ENCODE data around the gene SRRM1. TPM values are rescaled to one million over a fixed set of nuclear protein-coding genes. Genes with fewer than 3 reads are reported as not detected.
A peak's percentile ranks its signal among the peaks of the same experiment; 100 is the strongest.

Gene SRRM1
- total RNA-seq, 1 experiment from 2014 or later: 128 TPM

- no peak overlapping the region for H3K4me3 Mint-ChIP-seq (ENCODE audit: unreplicated experiment)
- no TSS peak for BruUV-seq (replicated peaks)
- no peak overlapping the region for H3K4me3 ChIP-seq (ENCODE audit: low read depth, low read length)
- H3K9me3 Mint-ChIP-seq (ENCODE audit: unreplicated experiment): peaks cover 10% of the 10 kb centered on the region
- ChIA-PET POLR2A (no interaction called here), CTCF (no interaction called here)
- H3K4me1 ChIP-seq: peaks cover 8% of the 10 kb centered on the region
- H3K36me3 Mint-ChIP-seq (ENCODE audit: insufficient read depth, unreplicated experiment): peaks cover 3% of the 10 kb centered on the region
- H3K27me3 ChIP-seq (replicated peaks; ENCODE audit: control insufficient read depth, insufficient read depth, low read length): no peaks in the 10 kb centered on the region
- peaks cover 26% of the 10 kb centered on the region for H3K4me1 Mint-ChIP-seq (ENCODE audit: low read depth, unreplicated experiment)
- no peaks in the 10 kb centered on the region for H3K27me3 Mint-ChIP-seq (ENCODE audit: insufficient read depth, unreplicated experiment)
- TF ChIP-seq CTCF (IDR thresholded peaks at IDR 0.05; ENCODE audit: insufficient read depth in 1 of 2, low read depth in 1 of 2, low read length in 1 of 2, severe bottlenecking in 1 of 2, unreplicated experiment in 1 of 2): no peak
- H3K36me3 ChIP-seq (ENCODE audit: control insufficient read depth, insufficient read depth, low read length): no peaks in the 10 kb centered on the region
- no peaks in the 10 kb centered on the region for H3K9me3 ChIP-seq
- no peak overlapping the region for H3K27ac Mint-ChIP-seq (ENCODE audit: unreplicated experiment)
- no peak for DNase-seq
- intact Hi-C loops (cut with micrococcal nuclease; ENCODE audit: unreplicated experiment): no loop called here
These were observed 22.0 kb upstream of the SRRM1 start for GRCh38 chr1:24621121-24621520.

GRCh38 chr1:24622218-24622617 lies 20.9 kb upstream of the SRRM1 start:
- CTCF ChIA-PET: interaction anchor here (1.1 kb wide), 1 partner anchor 11 kb away, joined by 3 read pairs; no protein-coding TSS in a partner anchor
- peak in 1 of 2 experiments; percentile 41 for DNase-seq
- no TSS peak for BruUV-seq (replicated peaks)
- H3K4me3 ChIP-seq (ENCODE audit: low read depth, low read length): no peak overlapping the region
- TF ChIP-seq CTCF (IDR thresholded peaks at IDR 0.05; ENCODE audit: insufficient read depth in 1 of 2, low read depth in 1 of 2, low read length in 1 of 2, severe bottlenecking in 1 of 2, unreplicated experiment in 1 of 2): no peak
- peak overlapping the region; percentile 8 for H3K4me3 Mint-ChIP-seq (ENCODE audit: unreplicated experiment)
- no peaks in the 10 kb centered on the region for H3K27me3 Mint-ChIP-seq (ENCODE audit: insufficient read depth, unreplicated experiment)
- peaks cover 8% of the 10 kb centered on the region for H3K4me1 ChIP-seq
- no peaks in the 10 kb centered on the region for H3K27me3 ChIP-seq (replicated peaks; ENCODE audit: control insufficient read depth, insufficient read depth, low read length)
- H3K36me3 ChIP-seq (ENCODE audit: control insufficient read depth, insufficient read depth, low read length): no peaks in the 10 kb centered on the region
- H3K27ac Mint-ChIP-seq (ENCODE audit: unreplicated experiment): no peak overlapping the region
- POLR2A ChIA-PET: no interaction called here
- intact Hi-C loops (cut with micrococcal nuclease; ENCODE audit: unreplicated experiment): no loop called here
- peaks cover 6% of the 10 kb centered on the region for H3K36me3 Mint-ChIP-seq (ENCODE audit: insufficient read depth, unreplicated experiment)
- H3K4me1 Mint-ChIP-seq (ENCODE audit: low read depth, unreplicated experiment): peaks cover 26% of the 10 kb centered on the region
- H3K9me3 Mint-ChIP-seq (ENCODE audit: unreplicated experiment): peaks cover 10% of the 10 kb centered on the region
- H3K9me3 ChIP-seq: no peaks in the 10 kb centered on the region

GRCh38 chr1:24632832-24633175 lies 10.3 kb upstream of the SRRM1 start:
- Histone ChIP-seq H3K4me1 (peaks cover 11% of the 10 kb centered on the region), H3K27me3 (replicated peaks; ENCODE audit: control insufficient read depth, insufficient read depth, low read length) (no peaks in the 10 kb centered on the region), H3K9me3 (no peaks in the 10 kb centered on the region), H3K36me3 (ENCODE audit: control insufficient read depth, insufficient read depth, low read length) (no peaks in the 10 kb centered on the region), H3K4me3 (ENCODE audit: low read depth, low read length) (no peak overlapping the region)
- intact Hi-C loops (cut with micrococcal nuclease; ENCODE audit: unreplicated experiment): loop anchor here (10.0 kb wide), 1 partner anchor 78 kb away; the partner anchor contains the start of gene NCMAP
- CTCF ChIA-PET: interaction anchor here (1.0 to 1.4 kb wide), 4 partner anchors 11 to 217 kb away, joined by 3 to 4 read pairs (median 3); partner anchors contain the start of gene NIPAL3
- DNase-seq: no peak
- no peak overlapping the region for H3K27ac Mint-ChIP-seq (ENCODE audit: unreplicated experiment)
- POLR2A ChIA-PET: no interaction called here
- TF ChIP-seq CTCF (IDR thresholded peaks at IDR 0.05; ENCODE audit: insufficient read depth in 1 of 2, low read depth in 1 of 2, low read length in 1 of 2, severe bottlenecking in 1 of 2, unreplicated experiment in 1 of 2): no peak
- H3K4me1 Mint-ChIP-seq (ENCODE audit: low read depth, unreplicated experiment): peaks cover 13% of the 10 kb centered on the region
- peaks cover 2% of the 10 kb centered on the region for H3K27me3 Mint-ChIP-seq (ENCODE audit: insufficient read depth, unreplicated experiment)
- no peaks in the 10 kb centered on the region for H3K9me3 Mint-ChIP-seq (ENCODE audit: unreplicated experiment)
- H3K4me3 Mint-ChIP-seq (ENCODE audit: unreplicated experiment): no peak overlapping the region
- H3K36me3 Mint-ChIP-seq (ENCODE audit: insufficient read depth, unreplicated experiment): no peaks in the 10 kb centered on the region
- BruUV-seq (replicated peaks): no TSS peak
